SHP77 treated with DMSO at 0.1 percent for 48 hours (cell line): ENCODE data around the gene COL6A1.
"Not testable (repeated sequence)": the region's sequence is repeated elsewhere in the genome, so short reads cannot be mapped to it uniquely, and the experiment has no call there.

Source experiments
- DNase-seq: peaks from one replicate; lab custom pipeline; 2025; lab: John Stamatoyannopoulos, UW

COL6A1 gene

GRCh38 chr21:45945066-45945867 lies 36.3 kb upstream of the COL6A1 start:
- DNase-seq, result no peak

DNA sequence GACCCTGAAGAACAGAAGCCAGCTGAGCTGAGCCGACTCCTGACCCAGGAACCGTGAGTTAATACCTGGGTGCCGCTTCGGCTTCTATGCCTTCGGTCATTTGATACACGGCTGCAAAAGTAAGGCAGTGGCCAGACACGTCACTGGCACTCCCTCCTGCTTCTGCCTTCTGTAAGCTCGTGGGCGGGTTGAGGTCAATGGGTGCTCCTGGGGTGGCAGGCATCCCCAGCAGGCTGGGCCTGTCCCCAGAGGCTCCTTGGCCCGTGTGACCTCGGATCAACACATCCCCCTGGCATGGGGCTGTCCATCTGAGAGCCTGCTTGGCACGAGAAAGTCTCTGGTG lies 35.7 kb upstream of the COL6A1 start:
- DNase-seq, result no peak

DNA sequence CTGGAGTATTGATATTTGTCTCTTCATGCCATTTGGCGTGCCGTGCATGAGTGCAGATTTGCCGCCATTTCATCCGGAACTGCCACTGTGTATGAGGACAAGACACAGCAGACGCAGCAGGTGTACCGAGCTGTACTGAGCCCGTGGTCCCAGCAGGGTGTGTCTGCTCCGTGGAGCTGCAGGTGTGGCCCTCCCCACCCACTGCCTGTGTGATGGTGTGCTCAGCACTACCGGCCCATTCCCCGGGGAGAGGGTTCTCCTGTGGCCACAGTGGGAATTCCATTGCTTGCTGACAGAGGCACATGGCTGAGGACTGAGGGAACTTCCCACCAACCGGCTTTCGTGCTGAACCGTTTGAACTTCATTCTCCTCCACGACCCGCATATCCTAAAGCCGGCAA lies 34.3 kb upstream of the COL6A1 start:
- DNase-seq, result no peak

DNA sequence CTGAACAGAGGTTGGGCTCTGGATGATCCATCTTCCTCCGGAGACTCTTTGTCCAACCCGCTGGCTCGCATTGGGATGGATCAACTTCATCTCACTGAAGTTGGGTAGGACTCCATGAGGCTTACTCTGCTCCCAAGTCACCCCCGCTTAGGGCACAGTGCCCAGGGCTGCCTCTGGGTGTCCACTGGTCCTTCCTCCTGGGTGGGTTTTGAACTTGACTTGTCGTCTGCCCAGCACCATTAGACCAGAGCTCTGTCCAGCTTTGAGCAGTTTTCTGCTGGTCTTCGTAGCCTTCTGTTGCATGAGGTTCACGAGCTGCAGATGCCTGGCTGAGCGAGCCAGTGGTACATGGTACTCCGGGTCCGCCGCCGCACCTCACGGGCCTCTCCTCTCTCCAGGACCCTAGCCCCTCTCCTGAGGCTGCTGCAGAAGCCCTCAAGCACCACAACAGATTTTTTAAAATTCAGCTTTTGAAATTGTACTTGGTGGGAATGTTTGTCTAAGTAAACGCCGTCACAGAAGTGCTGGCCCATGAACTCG lies 33.8 kb upstream of the COL6A1 start:
- DNase-seq, result no peak

DNA sequence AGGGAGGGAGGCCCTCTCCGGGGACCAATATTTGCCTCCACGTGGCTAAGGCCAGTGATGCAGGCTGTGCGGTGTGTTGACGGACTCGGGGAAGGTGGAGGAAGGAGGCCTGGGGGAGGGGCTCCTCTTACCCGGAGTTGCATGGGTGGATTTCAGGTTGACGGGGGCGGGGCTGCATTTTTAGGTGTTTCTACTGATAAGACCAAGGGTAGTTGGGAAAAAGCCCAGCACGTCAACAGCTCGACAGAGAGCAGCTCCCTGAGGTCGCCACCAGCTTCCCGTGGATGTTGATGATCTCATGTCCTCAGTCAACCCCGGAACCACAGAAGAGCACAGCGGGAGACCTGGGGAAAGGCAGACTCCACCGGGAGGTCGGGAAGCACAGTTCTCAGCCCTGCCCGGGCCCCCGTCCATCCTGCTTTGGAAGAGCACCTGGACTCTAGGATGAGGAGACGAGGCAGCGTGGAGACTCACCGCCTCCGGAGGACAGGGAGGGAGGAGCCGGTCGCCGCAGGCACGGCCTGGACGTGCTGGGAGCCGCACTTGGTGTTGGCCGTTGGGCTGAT lies 32.9 kb upstream of the COL6A1 start:
- no peak for DNase-seq

GRCh38 chr21:45949928-45950739 lies 31.4 kb upstream of the COL6A1 start:
- DNase-seq, result no peak

- DNase-seq, result no peak
Measured at GRCh38 chr21:45950740-45951515, 30.6 kb upstream of the COL6A1 start.

DNA sequence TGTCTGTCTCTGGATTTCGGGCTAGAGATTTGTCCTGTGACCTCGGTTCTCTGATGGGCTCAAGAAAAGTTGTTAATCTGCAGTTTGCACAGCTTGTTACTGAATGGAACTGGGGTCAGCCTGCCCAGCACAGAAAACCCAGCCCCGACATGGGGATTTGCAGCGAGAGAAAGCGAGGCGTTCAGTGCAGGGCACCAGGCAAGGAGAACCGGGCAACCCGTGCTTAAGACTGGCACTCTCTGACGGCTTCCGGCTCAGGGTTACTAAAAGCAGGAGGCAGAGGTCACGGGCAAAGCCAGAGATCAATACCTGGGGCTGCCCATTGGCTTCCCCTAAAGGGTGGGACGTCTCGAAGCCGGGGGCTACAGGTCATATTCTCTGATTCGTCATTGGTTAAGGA lies 29.9 kb upstream of the COL6A1 start:
- DNase-seq, result no peak

DNA sequence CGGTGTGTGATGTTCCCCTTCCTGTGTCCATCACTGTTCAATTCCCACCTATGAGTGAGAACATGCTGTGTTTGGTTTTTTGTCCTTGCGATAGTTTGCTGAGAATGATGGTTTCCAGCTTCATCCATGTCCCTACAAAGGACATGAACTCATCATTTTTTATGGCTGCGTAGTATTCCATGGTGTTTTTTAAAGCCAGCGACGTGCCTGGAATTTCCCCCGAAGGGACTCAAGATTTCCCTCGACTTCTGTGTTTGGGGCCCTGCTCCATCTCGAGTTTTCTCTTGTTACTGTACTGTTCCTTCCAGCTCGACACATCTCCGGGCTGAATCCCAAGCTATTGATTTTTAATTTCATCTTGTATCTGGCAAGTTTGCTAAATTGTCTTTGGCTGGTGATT lies 29.0 kb upstream of the COL6A1 start:
- not testable (repeated sequence) for DNase-seq

- no peak for DNase-seq
Measured at GRCh38 chr21:45952974-45953373, 28.6 kb upstream of the COL6A1 start.

GRCh38 chr21:45954261-45954660 lies 27.3 kb upstream of the COL6A1 start:
- no peak for DNase-seq

DNA sequence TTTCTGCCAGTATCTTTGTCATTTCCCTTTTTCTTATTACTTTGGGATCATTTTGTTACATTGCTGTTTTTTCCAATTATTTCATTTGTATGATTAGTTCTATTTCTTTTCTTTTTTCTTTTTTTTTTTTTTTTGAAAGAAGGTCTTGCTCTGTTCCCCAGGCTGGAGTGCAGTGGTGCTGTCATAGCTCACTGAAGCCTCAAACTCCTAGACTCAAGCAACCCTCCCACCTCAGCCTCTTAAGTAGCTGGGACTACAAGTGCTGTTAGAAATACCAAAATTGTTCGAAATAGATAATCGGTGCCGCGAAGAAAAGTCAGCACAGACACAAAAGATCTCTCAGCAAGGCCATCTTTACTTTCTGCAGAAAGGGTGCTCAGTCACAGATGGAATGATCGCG lies 26.6 kb upstream of the COL6A1 start:
- no peak for DNase-seq

DNA sequence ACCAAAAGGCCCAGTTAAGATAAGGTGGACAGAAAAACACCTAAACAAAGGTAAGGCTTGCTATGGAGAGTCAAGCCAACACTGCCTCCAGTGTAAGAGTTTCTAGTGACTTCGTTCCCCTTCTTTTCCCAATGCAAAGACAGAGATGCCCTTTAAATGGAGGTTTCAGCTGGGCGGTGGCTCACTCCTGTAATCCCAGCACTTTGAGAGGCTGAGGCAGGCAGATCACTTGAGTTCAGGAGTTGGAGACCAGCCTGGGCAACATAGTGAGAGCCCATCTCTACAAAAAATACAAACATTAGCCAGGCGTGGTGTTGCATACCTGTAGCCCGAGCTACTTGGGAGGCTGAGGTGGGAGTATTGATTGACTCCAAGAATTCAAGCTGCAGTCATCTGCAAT lies 24.0 kb upstream of the COL6A1 start:
- DNase-seq, result no peak

DNA sequence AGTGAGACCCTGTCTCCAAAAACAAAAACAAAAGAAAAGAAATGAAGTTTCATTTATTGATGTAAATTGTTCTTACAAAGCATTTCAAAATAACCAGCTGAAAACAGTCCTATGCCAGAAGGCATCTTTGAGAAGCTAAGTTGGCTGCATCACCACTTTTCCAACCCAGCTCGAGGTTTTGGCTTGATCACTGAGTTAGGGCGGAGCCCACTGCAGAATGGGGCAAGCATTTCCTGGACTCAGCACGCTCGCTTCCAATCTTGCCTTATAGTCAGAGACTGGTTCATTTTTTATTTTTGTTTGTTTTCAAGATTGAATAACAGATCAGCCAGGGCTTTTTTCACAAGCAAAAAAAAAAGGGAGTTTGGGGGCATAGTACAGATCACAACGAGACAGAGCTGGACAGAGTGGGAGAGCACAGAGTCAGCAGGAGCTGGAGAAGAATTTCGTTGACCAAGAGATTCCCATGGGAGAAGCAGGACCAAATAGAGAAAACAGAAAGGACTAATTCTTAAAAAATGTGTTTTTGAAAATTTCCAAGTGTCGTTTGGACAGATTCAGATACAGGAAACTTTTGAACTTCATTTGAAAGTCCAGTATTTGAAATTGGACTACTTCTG lies 23.5 kb upstream of the COL6A1 start:
- DNase-seq, result no peak

- DNase-seq, result no peak
Measured at GRCh38 chr21:45959182-45959581, 22.4 kb upstream of the COL6A1 start.

- no peak for DNase-seq
Measured at GRCh38 chr21:45959779-45960390, 21.7 kb upstream of the COL6A1 start.

DNA sequence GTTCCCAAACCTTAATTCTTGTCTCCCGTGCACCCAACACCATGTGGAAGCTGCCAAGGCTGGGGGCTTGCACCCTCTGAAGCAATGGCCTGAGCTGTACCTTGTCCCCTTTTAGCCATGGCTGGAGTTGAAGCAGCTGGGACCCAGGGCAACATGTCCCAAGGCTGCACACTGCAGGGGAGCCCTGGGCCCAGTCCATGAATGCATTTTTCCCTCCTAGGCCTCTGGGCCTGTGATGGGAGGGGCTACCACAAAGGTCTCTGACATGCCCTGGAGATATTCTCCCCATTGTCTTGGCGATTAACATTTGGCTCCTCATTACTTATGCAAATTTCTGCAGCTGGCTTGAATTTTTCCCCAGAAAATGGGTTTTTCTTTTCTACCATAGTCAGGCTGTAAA lies 20.2 kb upstream of the COL6A1 start:
- not testable (repeated sequence) for DNase-seq

- DNase-seq, result no peak
Measured at GRCh38 chr21:45962531-45963231, 18.9 kb upstream of the COL6A1 start.

DNA sequence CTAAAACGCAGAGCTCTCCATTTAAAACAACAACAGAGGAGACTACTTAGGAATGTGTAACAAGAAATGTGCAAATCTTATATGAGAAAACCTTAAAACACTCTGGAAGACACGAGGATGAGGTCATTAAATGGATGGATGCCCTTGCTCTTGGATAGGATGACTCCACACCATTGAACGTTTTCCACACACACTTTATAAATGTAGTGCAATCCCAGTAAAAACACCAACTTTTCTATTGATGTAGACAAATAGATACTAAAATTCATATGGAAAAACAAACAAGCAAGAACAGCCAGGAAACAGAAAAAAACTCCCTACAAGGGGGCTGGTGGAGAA lies 18.4 kb upstream of the COL6A1 start:
- DNase-seq, result no peak

DNA sequence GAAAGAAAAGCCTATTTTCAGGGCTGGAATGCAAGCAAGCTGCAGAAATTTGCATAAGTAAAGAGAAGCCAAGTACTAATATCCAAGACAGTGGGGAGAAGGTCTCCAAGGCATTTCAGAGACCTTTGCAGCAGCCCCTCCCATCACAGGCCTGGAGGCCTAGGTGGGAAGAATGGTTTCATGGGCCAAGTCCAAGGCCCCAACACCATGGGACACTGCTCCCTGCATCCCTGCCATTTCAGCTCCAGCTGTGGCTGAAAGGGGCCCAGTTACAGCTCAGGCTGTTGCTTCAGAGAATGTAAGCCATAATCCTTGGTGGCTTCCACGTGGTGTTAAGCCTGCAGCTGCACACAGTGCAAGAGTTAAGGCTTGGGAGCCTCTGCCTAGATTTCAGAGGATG lies 16.9 kb upstream of the COL6A1 start:
- DNase-seq, result no peak
